GM23338 (cell line): ENCODE measurements around the gene ADAM8. TPM values are rescaled to one million over a fixed set of nuclear protein-coding genes. Genes with fewer than 3 reads are reported as not detected.

Experiments
- ATAC-seq: fragments of 200-7000 bp; cut with Tn5 transposase; 3 replicates; pipeline ENCODE4 v1.9.1; 2020
- DNase-seq: peaks from one replicate; pipeline ENCODE4 v3.0.0-alpha.2; 2015; ENCODE audit warnings: low spot score
- H2AFZ ChIP-seq: fragments of 200-600 bp; sonication (generic); 2 replicates; pipeline ENCODE4 v1.8.0; 2016; ENCODE audit warnings: antibody characterized with exemption, mild to moderate bottlenecking, moderate library complexity
- H3F3A ChIP-seq: fragments of 200-600 bp; sonication (generic); replicated peaks from 2 replicates; pipeline ENCODE4 v1.8.0; 2017; ENCODE audit warnings: antibody characterized with exemption, mixed run types, low read depth
- H3K27ac ChIP-seq: fragments of 200-600 bp; sonication (generic); 2 replicates; pipeline ENCODE4 v1.6.1; 2016; ENCODE audit warnings: low read depth
- H3K27me3 ChIP-seq: fragments of 200-600 bp; sonication (generic); 2 replicates; pipeline ENCODE4 v1.8.0; 2016; ENCODE audit warnings: mild to moderate bottlenecking, mixed run types, moderate library complexity; ENCODE audit not compliant: insufficient read depth
- H3K36me3 ChIP-seq: fragments of 200-600 bp; sonication (generic); 2 replicates; pipeline ENCODE4 v1.8.0; 2016; ENCODE audit warnings: mild to moderate bottlenecking; ENCODE audit not compliant: insufficient read depth
- H3K4me1 ChIP-seq: fragments of 200-600 bp; sonication (generic); 2 replicates; pipeline ENCODE4 v1.8.0; 2016; ENCODE audit warnings: mild to moderate bottlenecking, moderate library complexity; ENCODE audit not compliant: insufficient read depth
- H3K4me2 ChIP-seq: fragments of 200-600 bp; sonication (generic); 2 replicates; pipeline ENCODE4 v1.7.1; 2017; ENCODE audit warnings: mixed run types
- H3K4me3 ChIP-seq: fragments of 200-600 bp; sonication (generic); 2 replicates; pipeline ENCODE4 v1.6.1; 2016; ENCODE audit warnings: mixed run types
- H3K79me2 ChIP-seq: fragments of 200-600 bp; sonication (generic); replicated peaks from 2 replicates; pipeline ENCODE4 v1.8.0; 2017; ENCODE audit warnings: mild to moderate bottlenecking; ENCODE audit not compliant: insufficient read depth
- H3K9me2 ChIP-seq: fragments of 200-600 bp; sonication (generic); 2 replicates; pipeline ENCODE4 v1.8.0; 2017; ENCODE audit not compliant: insufficient read depth
- H4K20me1 ChIP-seq: fragments of 200-600 bp; sonication (generic); replicated peaks from 2 replicates; pipeline ENCODE4 v1.8.0; 2017; ENCODE audit warnings: mild to moderate bottlenecking; ENCODE audit not compliant: insufficient read depth
- H3K27ac Mint-ChIP-seq: 2 replicates; pipeline ENCODE4 v1.8.0; 2020; ENCODE audit warnings: inconsistent platforms, mild to moderate bottlenecking, moderate library complexity, mixed read lengths
- H3K27me3 Mint-ChIP-seq: 3 replicates; pipeline ENCODE4 v1.8.0; 2022; ENCODE audit warnings: low read depth, mild to moderate bottlenecking, moderate library complexity, mixed read lengths, inconsistent platforms; ENCODE audit not compliant: insufficient read depth, poor library complexity
- H3K36me3 Mint-ChIP-seq: 3 replicates; pipeline ENCODE4 v1.8.0; 2021; ENCODE audit warnings: low read depth, mild to moderate bottlenecking, inconsistent platforms, moderate library complexity, mixed read lengths
- H3K4me1 Mint-ChIP-seq: 3 replicates; pipeline ENCODE4 v1.8.0; 2020; ENCODE audit warnings: mild to moderate bottlenecking, inconsistent platforms, mixed read lengths
- H3K4me3 Mint-ChIP-seq: 3 replicates; pipeline ENCODE4 v1.8.0; 2021; ENCODE audit warnings: moderate library complexity, mild to moderate bottlenecking, inconsistent platforms, mixed read lengths
- H3K9me3 Mint-ChIP-seq: 3 replicates; pipeline ENCODE4 v1.8.0; 2020; ENCODE audit warnings: moderate library complexity, mild to moderate bottlenecking, inconsistent platforms, mixed read lengths
- CREB1 ChIP-seq: fragments of 250-450 bp; sonication (Bioruptor Pico); IDR thresholded peaks from 2 replicates; pipeline ENCODE4 v1.5.0; 2020; ENCODE audit warnings: low read depth, mild to moderate bottlenecking, moderate library complexity
- CTCF ChIP-seq, 2 experiments: fragments of 200-600 bp in 1 of 2; sonication (generic) in 1 of 2; conservative IDR thresholded peaks; 2 replicates each; pipeline versions ENCODE4 v1.5.1 to v1.6.1; 2016 to 2017; ENCODE audit warnings: antibody characterized with exemption in 2 of 2, low read depth in 2 of 2, mild to moderate bottlenecking in 2 of 2, moderate library complexity in 1 of 2
- EZH2 ChIP-seq: fragments of 200-600 bp; sonication (generic); IDR thresholded peaks from one replicate; pipeline ENCODE4 v1.8.0; 2017; ENCODE audit warnings: antibody characterized with exemption, mild to moderate bottlenecking, low read depth; ENCODE audit not compliant: unreplicated experiment
- EZH2phosphoT487 ChIP-seq: fragments of 200-600 bp; sonication (generic); IDR thresholded peaks from one replicate; pipeline ENCODE4 v1.8.1; 2018; ENCODE audit warnings: antibody characterized with exemption; ENCODE audit not compliant: unreplicated experiment
- JUNB ChIP-seq: IDR thresholded peaks from one replicate; pipeline ENCODE4 v1.6.1; 2016; ENCODE audit warnings: antibody characterized with exemption; ENCODE audit not compliant: unreplicated experiment
- NANOG ChIP-seq: IDR thresholded peaks from 2 replicates; pipeline ENCODE4 v1.6.1; 2016; ENCODE audit warnings: antibody characterized with exemption, borderline replicate concordance
- polyA plus RNA-seq: library from polyadenylated mRNA; unstranded; fragments of >200 nt; fragmentation: Nextera tagmentation; extraction: Ambion mirVana; gene quantifications from 2 replicates; pipeline ENCODE4 v1.2.1, GENCODE V29; 2016
- total RNA-seq: library from RNA; depleted of rRNA; stranded (reverse); fragments of >200 nt; shearing (Covaris generic); gene quantifications from 2 replicates; pipeline ENCODE4 v1.2.3, GENCODE V29; 2014

The ADAM8 gene
- total and polyA plus RNA-seq, 2 experiments from 2014 or later, result 1.9 to 5.5 TPM

DNA sequence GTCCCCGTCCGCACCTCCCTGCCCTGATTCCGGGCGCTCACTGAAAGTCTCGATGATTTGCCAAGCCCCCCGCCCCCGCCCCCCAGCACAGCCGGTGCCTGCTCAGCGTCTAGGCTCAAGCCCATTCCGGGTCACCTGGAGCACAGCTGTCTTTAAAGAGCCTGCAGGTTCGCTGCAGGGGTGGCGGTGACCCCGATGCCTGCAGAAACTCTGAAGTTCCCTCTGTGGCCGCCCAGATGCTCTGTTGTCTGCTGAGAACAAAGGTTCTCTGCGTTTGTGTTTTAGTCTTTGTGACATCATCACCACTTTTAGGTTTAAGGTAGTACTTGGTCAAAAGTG is 38.2 kb downstream of the ADAM8 start:
- H3K36me3 Mint-ChIP-seq, result peaks cover 5% of the 10 kb centered on the region; the same call in 2 of the 3 replicates
- no peaks in the 10 kb centered on the region; the same call in 1 of the 2 replicates for H4K20me1 ChIP-seq
- 0 out of 2 replicates have a peak, but pooled peaks have one; percentile 22 for TF ChIP-seq CREB1
- no peak for TF ChIP-seq CTCF (conservative IDR thresholded peaks at IDR 0.05; ENCODE audit: low read depth in 2 of 2)
- peaks cover 49% of the 10 kb centered on the region for H3K27me3 Mint-ChIP-seq
- peaks cover 4% of the 10 kb centered on the region; the same call in 1 of the 2 replicates for H3K79me2 ChIP-seq
- no peaks in the 10 kb centered on the region; the same call in 2 of the 3 replicates for H3K9me3 Mint-ChIP-seq
- H3K4me3 ChIP-seq, result peak overlapping the region; percentile 66
- H3K27me3 ChIP-seq, result peaks cover 50% of the 10 kb centered on the region
- peak; percentile 9 for ATAC-seq
- no peak overlapping the region for H3K27ac Mint-ChIP-seq
- H3K4me1 Mint-ChIP-seq, result peaks cover 18% of the 10 kb centered on the region
- peak overlapping the region; percentile 70 for H3K4me3 Mint-ChIP-seq
- H3F3A ChIP-seq, result 0 out of 2 replicates have a peak, but pooled peaks cover 3% of the 10 kb centered on the region
- H3K4me1 ChIP-seq, result peaks cover 7% of the 10 kb centered on the region
- H3K9me2 ChIP-seq, result no peaks in the 10 kb centered on the region
- peak overlapping the region; percentile 56; the same call in 1 of the 2 replicates for H2AFZ ChIP-seq
- peak overlapping the region; percentile 85 for H3K4me2 ChIP-seq
- peak; percentile 54 for DNase-seq
- H3K27ac ChIP-seq, result no peak overlapping the region
- H3K36me3 ChIP-seq, result no peaks in the 10 kb centered on the region

DNA sequence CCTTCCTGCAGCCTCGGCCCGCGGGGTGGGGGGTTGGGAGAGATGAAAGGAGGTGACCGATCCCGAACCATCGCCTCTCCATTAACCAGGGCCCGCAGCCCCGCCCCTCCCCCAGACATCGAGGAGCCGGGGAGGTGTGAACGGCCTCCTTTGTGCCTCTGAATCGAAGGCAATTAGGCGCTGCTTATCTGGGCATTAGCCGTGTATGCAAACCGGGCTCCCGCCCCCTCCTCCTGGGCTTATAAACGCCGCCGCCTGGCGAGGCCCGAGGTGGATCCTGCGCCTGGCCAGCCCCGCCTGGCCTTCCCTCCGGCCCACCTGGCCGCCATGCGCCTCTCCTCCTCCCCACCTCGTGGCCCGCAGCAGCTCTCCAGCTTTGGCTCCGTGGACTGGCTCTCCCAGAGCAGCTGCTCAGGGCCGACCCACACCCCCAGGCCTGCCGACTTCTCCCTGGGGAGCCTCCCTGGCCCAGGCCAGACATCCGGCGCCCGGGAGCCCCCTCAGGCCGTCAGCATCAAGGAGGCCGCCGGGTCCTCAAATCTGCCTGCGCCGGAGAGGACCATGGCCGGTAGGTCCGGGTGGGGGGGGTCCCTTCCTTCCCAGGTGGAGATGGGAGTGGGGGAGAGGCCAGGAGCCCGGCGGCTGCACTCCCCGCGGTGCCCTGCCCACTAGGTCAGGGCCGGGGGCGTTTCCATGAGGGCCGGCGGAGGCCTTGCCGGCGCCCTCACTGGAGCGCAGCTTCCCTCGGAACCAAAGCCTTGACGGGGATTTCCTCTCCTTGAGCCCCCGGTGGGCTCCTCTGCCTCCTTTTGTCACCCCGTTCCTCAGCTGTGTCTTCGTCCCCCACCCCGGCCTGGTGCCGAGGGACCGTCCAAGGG is 38.8 kb downstream of the ADAM8 start, which contains the start of gene VENTX:
Gene VENTX (plus strand): TSS at position 268 of the 878 bp plus-strand sequence. CDS start 60 bp downstream, at position 328.
- Histone ChIP-seq H3K9me2 (no peaks in the 10 kb centered on the region), H3K4me3 (peak within 1 kb of the TSS; percentile 66), H3K79me2 (peaks cover 4% of the 10 kb centered on the region; the same call in 1 of the 2 replicates), H3K4me1 (peaks cover 13% of the 10 kb centered on the region), H3K27ac (no peak within 1 kb of the TSS), H4K20me1 (no peaks in the 10 kb centered on the region; the same call in 1 of the 2 replicates), H3K36me3 (no peaks in the 10 kb centered on the region), H3F3A (0 out of 2 replicates have a peak, but pooled peaks cover 3% of the 10 kb centered on the region), H2AFZ (peak within 1 kb of the TSS; percentile 69; the same call in 1 of the 2 replicates), H3K27me3 (peaks cover 54% of the 10 kb centered on the region), H3K4me2 (peak within 1 kb of the TSS; percentile 85)
- H3K27ac Mint-ChIP-seq, result no peak within 1 kb of the TSS
- DNase-seq (peak; percentile 93), ATAC-seq (peak; percentile 35)
- H3K4me1 Mint-ChIP-seq, result peaks cover 15% of the 10 kb centered on the region
- no peaks in the 10 kb centered on the region; the same call in 2 of the 3 replicates for H3K9me3 Mint-ChIP-seq
- H3K4me3 Mint-ChIP-seq, result peak within 1 kb of the TSS; percentile 70
- H3K27me3 Mint-ChIP-seq, result peaks cover 52% of the 10 kb centered on the region
- peaks cover 5% of the 10 kb centered on the region; the same call in 2 of the 3 replicates for H3K36me3 Mint-ChIP-seq
- no peak for TF ChIP-seq JUNB
- TF ChIP-seq CTCF (conservative IDR thresholded peaks at IDR 0.05; ENCODE audit: low read depth in 2 of 2), result no peak
- TF ChIP-seq EZH2phosphoT487, result no peak
- TF ChIP-seq NANOG, result no peak; the same call in 1 of the 2 replicates
- peak; percentile 28 for TF ChIP-seq EZH2
